T-helper 17 cell (primary cell): Measurements from ENCODE around the gene TOR1B. TPM values are rescaled to one million over a fixed set of nuclear protein-coding genes. Genes with fewer than 3 reads are reported as not detected.
"Not testable (repeated sequence)": the region's sequence is repeated elsewhere in the genome, so short reads cannot be mapped to it uniquely, and the experiment has no call there.

Experiments
- ATAC-seq: fragments of 150-1000 bp; cut with Tn5 transposase; 2 replicates; pipeline ENCODE4 v1.10.0; 2021; ENCODE audit warnings: mild to moderate bottlenecking, moderate library complexity
- DNase-seq, 3 donors: peaks; one replicate each; pipeline versions ENCODE4 v3.0.0 to v3.0.0-alpha.2; 2020 to 2021
- H3K9me3 ChIP-seq: one replicate; pipeline ENCODE4 v1.7.0; 2013; ENCODE audit warnings: low read length, mild to moderate bottlenecking; ENCODE audit not compliant: control insufficient read depth, poor library complexity, severe bottlenecking
- H3K27ac Mint-ChIP-seq: one replicate; pipeline ENCODE4 v1.8.0; 2022; ENCODE audit warnings: mild to moderate bottlenecking, moderate library complexity, mixed read lengths
- H3K27me3 Mint-ChIP-seq: one replicate; pipeline ENCODE4 v1.8.0; 2022; ENCODE audit warnings: mixed read lengths
- H3K36me3 Mint-ChIP-seq: one replicate; pipeline ENCODE4 v1.8.0; 2022; ENCODE audit warnings: low read depth, mixed read lengths
- H3K4me1 Mint-ChIP-seq: one replicate; pipeline ENCODE4 v1.8.0; 2022; ENCODE audit warnings: mild to moderate bottlenecking, mixed read lengths
- H3K4me3 Mint-ChIP-seq: one replicate; pipeline ENCODE4 v1.8.0; 2022; ENCODE audit warnings: mild to moderate bottlenecking, moderate library complexity, mixed read lengths
- total RNA-seq, 4 donors: library from RNA in 2 of 4; stranded (reverse) in 2 of 4; gene quantifications; one replicate each; pipeline ENCODE4 v1.2.3 and lab custom pipeline; 2022 to 2026

The TOR1B gene
- total RNA-seq, 2 donors from 2014 or later = 13.2 to 18.7 TPM

- ATAC-seq = no peak
- peaks cover 9% of the 10 kb centered on the region for H3K27me3 Mint-ChIP-seq
- no peak overlapping the region for H3K27ac Mint-ChIP-seq
Observed at GRCh38 chr9:129768486-129768885, 34.5 kb upstream of the TOR1B start.

GRCh38 chr9:129769669-129770068 lies 33.3 kb upstream of the TOR1B start:
- peaks cover 3% of the 10 kb centered on the region for H3K36me3 Mint-ChIP-seq
- H3K4me1 Mint-ChIP-seq = peaks cover 3% of the 10 kb centered on the region
- no peak for ATAC-seq
- no peak overlapping the region for H3K27ac Mint-ChIP-seq
- no peaks in the 10 kb centered on the region for H3K9me3 ChIP-seq
- no peak overlapping the region for H3K4me3 Mint-ChIP-seq
- no peak for DNase-seq
- peaks cover 18% of the 10 kb centered on the region for H3K27me3 Mint-ChIP-seq

More at GRCh38 chr9:129768486-129768885, 34.5 kb upstream of the TOR1B start:
- no peak overlapping the region for H3K4me3 Mint-ChIP-seq
- H3K9me3 ChIP-seq = no peaks in the 10 kb centered on the region
- no peaks in the 10 kb centered on the region for H3K36me3 Mint-ChIP-seq
- DNase-seq = no peak
- H3K4me1 Mint-ChIP-seq = no peaks in the 10 kb centered on the region

GRCh38 chr9:129770741-129771140 lies 32.2 kb upstream of the TOR1B start:
- no peaks in the 10 kb centered on the region for H3K9me3 ChIP-seq
- peaks cover 3% of the 10 kb centered on the region for H3K36me3 Mint-ChIP-seq
- peaks cover 3% of the 10 kb centered on the region for H3K4me1 Mint-ChIP-seq
- DNase-seq = no peak
- no peak for ATAC-seq
- H3K27ac Mint-ChIP-seq = no peak overlapping the region
- peaks cover 18% of the 10 kb centered on the region for H3K27me3 Mint-ChIP-seq
- no peak overlapping the region for H3K4me3 Mint-ChIP-seq

- H3K9me3 ChIP-seq = no peaks in the 10 kb centered on the region
- Mint-ChIP-seq H3K27ac (no peak overlapping the region), H3K4me1 (peaks cover 11% of the 10 kb centered on the region), H3K36me3 (peaks cover 3% of the 10 kb centered on the region), H3K4me3 (no peak overlapping the region), H3K27me3 (peaks cover 31% of the 10 kb centered on the region)
- DNase-seq = no peak
- peak; percentile 38 for ATAC-seq
Observed at GRCh38 chr9:129773262-129774048, 29.5 kb upstream of the TOR1B start.

GRCh38 chr9:129774791-129775447 lies 28.1 kb upstream of the TOR1B start:
- H3K4me1 Mint-ChIP-seq = peaks cover 11% of the 10 kb centered on the region
- H3K36me3 Mint-ChIP-seq = peaks cover 3% of the 10 kb centered on the region
- no peak for ATAC-seq
- H3K27me3 Mint-ChIP-seq = peaks cover 33% of the 10 kb centered on the region
- no peak for DNase-seq
- no peak overlapping the region for H3K4me3 Mint-ChIP-seq
- H3K27ac Mint-ChIP-seq = no peak overlapping the region
- H3K9me3 ChIP-seq = no peaks in the 10 kb centered on the region

- Mint-ChIP-seq H3K4me3 (no peak overlapping the region), H3K4me1 (peaks cover 11% of the 10 kb centered on the region), H3K27me3 (peaks cover 35% of the 10 kb centered on the region), H3K27ac (no peak overlapping the region), H3K36me3 (peaks cover 3% of the 10 kb centered on the region)
- no peak for ATAC-seq
- H3K9me3 ChIP-seq = no peaks in the 10 kb centered on the region
- no peak for DNase-seq
Observed at GRCh38 chr9:129775448-129775798, 27.6 kb upstream of the TOR1B start.

GRCh38 chr9:129776096-129776495 lies 26.9 kb upstream of the TOR1B start:
- H3K27ac Mint-ChIP-seq, H3K4me3 Mint-ChIP-seq, H3K36me3 Mint-ChIP-seq, DNase-seq, ATAC-seq, H3K9me3 ChIP-seq: not testable (repeated sequence)
- Mint-ChIP-seq H3K27me3 (peaks cover 41% of the 10 kb centered on the region), H3K4me1 (peaks cover 13% of the 10 kb centered on the region)

- Mint-ChIP-seq H3K4me3 (no peak overlapping the region), H3K4me1 (peaks cover 13% of the 10 kb centered on the region), H3K36me3 (peaks cover 3% of the 10 kb centered on the region), H3K27me3 (peaks cover 41% of the 10 kb centered on the region), H3K27ac (peak overlapping the region; percentile 51)
- DNase-seq (no peak), ATAC-seq (no peak)
- H3K9me3 ChIP-seq = no peaks in the 10 kb centered on the region
Observed at GRCh38 chr9:129776566-129776937, 26.4 kb upstream of the TOR1B start.

GRCh38 chr9:129776938-129777768 lies 25.8 kb upstream of the TOR1B start:
- peak; percentile 78 for ATAC-seq
- Mint-ChIP-seq H3K27ac (peak overlapping the region; percentile 51), H3K4me3 (no peak overlapping the region), H3K27me3 (peaks cover 41% of the 10 kb centered on the region), H3K4me1 (peaks cover 13% of the 10 kb centered on the region), H3K36me3 (peaks cover 3% of the 10 kb centered on the region)
- no peaks in the 10 kb centered on the region for H3K9me3 ChIP-seq
- DNase-seq = peak in 1 of 3 donors; percentile 11

GRCh38 chr9:129777769-129778130 lies 25.2 kb upstream of the TOR1B start:
- H3K9me3 ChIP-seq = no peaks in the 10 kb centered on the region
- Mint-ChIP-seq H3K27me3 (peaks cover 41% of the 10 kb centered on the region), H3K27ac (peak overlapping the region; percentile 51), H3K4me1 (peaks cover 13% of the 10 kb centered on the region), H3K36me3 (peaks cover 3% of the 10 kb centered on the region), H3K4me3 (no peak overlapping the region)
- DNase-seq (no peak), ATAC-seq (no peak)

GRCh38 chr9:129778469-129778868 lies 24.5 kb upstream of the TOR1B start:
- H3K36me3 Mint-ChIP-seq = peaks cover 3% of the 10 kb centered on the region
- no peak overlapping the region for H3K27ac Mint-ChIP-seq
- H3K4me3 Mint-ChIP-seq = no peak overlapping the region
- DNase-seq = no peak
- no peaks in the 10 kb centered on the region for H3K9me3 ChIP-seq
- peaks cover 40% of the 10 kb centered on the region for H3K27me3 Mint-ChIP-seq
- no peak for ATAC-seq
- peaks cover 13% of the 10 kb centered on the region for H3K4me1 Mint-ChIP-seq

- ATAC-seq = no peak
- H3K9me3 ChIP-seq = no peaks in the 10 kb centered on the region
- DNase-seq = no peak
- Mint-ChIP-seq H3K4me3 (no peak overlapping the region), H3K27me3 (peaks cover 30% of the 10 kb centered on the region), H3K27ac (no peak overlapping the region), H3K36me3 (no peaks in the 10 kb centered on the region), H3K4me1 (peaks cover 14% of the 10 kb centered on the region)
Observed at GRCh38 chr9:129779560-129780190, 23.3 kb upstream of the TOR1B start.

GRCh38 chr9:129781131-129781530 lies 21.9 kb upstream of the TOR1B start:
- H3K9me3 ChIP-seq = no peaks in the 10 kb centered on the region
- Mint-ChIP-seq H3K27ac (no peak overlapping the region), H3K4me3 (no peak overlapping the region), H3K36me3 (no peaks in the 10 kb centered on the region), H3K4me1 (peaks cover 14% of the 10 kb centered on the region), H3K27me3 (peaks cover 31% of the 10 kb centered on the region)
- no peak for ATAC-seq
- DNase-seq = no peak
